Left ventricle myocardium inferior (tissue), 1 donor: ENCODE measurements around the gene NECTIN1. TPM values are rescaled to one million over a fixed set of nuclear protein-coding genes. Genes with fewer than 3 reads are reported as not detected.

Source experiments
- DNase-seq: peaks from one replicate; pipeline ENCODE4 v3.0.0-alpha.2; 2020
- H3K27ac ChIP-seq: fragments of 200-600 bp; replicated peaks from 2 replicates; pipeline ENCODE4 v1.8.0; 2021
- H3K27me3 ChIP-seq: fragments of 200-600 bp; 2 replicates; pipeline ENCODE4 v1.8.0; 2021; ENCODE audit warnings: low read depth
- H3K36me3 ChIP-seq: fragments of 200-600 bp; 2 replicates; pipeline ENCODE4 v1.8.0; 2021
- H3K4me1 ChIP-seq: fragments of 200-600 bp; 2 replicates; pipeline ENCODE4 v1.8.0; 2021
- H3K4me3 ChIP-seq: fragments of 200-600 bp; 2 replicates; pipeline ENCODE4 v1.8.0; 2021; ENCODE audit warnings: mild to moderate bottlenecking, moderate library complexity
- H3K9me3 ChIP-seq: fragments of 200-600 bp; replicated peaks from 2 replicates; pipeline ENCODE4 v1.8.0; 2021
- CTCF ChIP-seq: fragments of 200-600 bp; IDR thresholded peaks from 2 replicates; pipeline ENCODE4 v1.8.0; 2021; ENCODE audit warnings: antibody characterized with exemption, mild to moderate bottlenecking, borderline replicate concordance
- intact Hi-C: fragments of 100-400 bp; cut with micrococcal nuclease; formaldehyde crosslinking; loops from one replicate; pipeline ENCODE4 v1.11.0; 2022
- total RNA-seq: library from RNA; stranded (reverse); fragmentation: NEBNext Ultra II Directional; extraction: Animal tissue kit (Norgen Biotek cat#: 25700); gene quantifications from one replicate; pipeline ENCODE4 v1.2.1, GENCODE V29; 2021
- donor health status: DM: no; HTN: yes; CAD: no; lungs with severe emphysema.

NECTIN1 gene
- total RNA-seq, 1 donor from 2014 or later = 22.9 TPM

GRCh38 chr11:119669487-119669886, 59.5 kb downstream of the NECTIN1 start:
- H3K9me3 ChIP-seq = no peaks in the 10 kb centered on the region
- peaks cover 8% of the 10 kb centered on the region for H3K36me3 ChIP-seq
- no peak for DNase-seq
- H3K27ac ChIP-seq = no peak overlapping the region
- no peaks in the 10 kb centered on the region for H3K27me3 ChIP-seq
- TF ChIP-seq CTCF = no peak
- H3K4me1 ChIP-seq = peaks cover 42% of the 10 kb centered on the region
- no peak overlapping the region for H3K4me3 ChIP-seq
- intact Hi-C loops = loop anchor here (5.0 kb wide), 1 partner anchor 63 kb away; no protein-coding TSS in a partner anchor

GRCh38 chr11:119668676-119669075, 60.3 kb downstream of the NECTIN1 start:
- no peaks in the 10 kb centered on the region for H3K27me3 ChIP-seq
- no peak for TF ChIP-seq CTCF
- H3K36me3 ChIP-seq = peaks cover 4% of the 10 kb centered on the region
- intact Hi-C loops = loop anchor here (5.0 kb wide), 1 partner anchor 64 kb away; no protein-coding TSS in a partner anchor
- no peaks in the 10 kb centered on the region for H3K9me3 ChIP-seq
- no peak for DNase-seq
- H3K4me3 ChIP-seq = no peak overlapping the region
- H3K27ac ChIP-seq = no peak overlapping the region
- peaks cover 42% of the 10 kb centered on the region for H3K4me1 ChIP-seq

GRCh38 chr11:119666463-119667131, 62.4 kb downstream of the NECTIN1 start:
- peaks cover 21% of the 10 kb centered on the region for H3K4me1 ChIP-seq
- TF ChIP-seq CTCF = peak; percentile 98
- intact Hi-C loops = loop anchor here (5.0 kb wide), 1 partner anchor 66 kb away; no protein-coding TSS in a partner anchor

GRCh38 chr11:119666061-119666460, 62.9 kb downstream of the NECTIN1 start:
- no peak for TF ChIP-seq CTCF
- peaks cover 4% of the 10 kb centered on the region for H3K36me3 ChIP-seq
- H3K27me3 ChIP-seq = no peaks in the 10 kb centered on the region
- H3K9me3 ChIP-seq = no peaks in the 10 kb centered on the region
- DNase-seq = no peak
- no peak overlapping the region for H3K27ac ChIP-seq
- H3K4me1 ChIP-seq = peaks cover 16% of the 10 kb centered on the region
- H3K4me3 ChIP-seq = no peak overlapping the region
- intact Hi-C loops = loop anchor here (5.0 kb wide), 1 partner anchor 66 kb away; no protein-coding TSS in a partner anchor

More at GRCh38 chr11:119666463-119667131, 62.4 kb downstream of the NECTIN1 start:
- peak; percentile 81 for DNase-seq
- Histone ChIP-seq H3K27me3 (no peaks in the 10 kb centered on the region), H3K36me3 (peaks cover 4% of the 10 kb centered on the region), H3K4me3 (no peak overlapping the region), H3K27ac (peak overlapping the region; percentile 39), H3K9me3 (no peaks in the 10 kb centered on the region)

GRCh38 chr11:119664701-119665420, 64.1 kb downstream of the NECTIN1 start:
- H3K36me3 ChIP-seq = peaks cover 4% of the 10 kb centered on the region
- no peaks in the 10 kb centered on the region for H3K9me3 ChIP-seq
- no peak overlapping the region for H3K4me3 ChIP-seq
- no peaks in the 10 kb centered on the region for H3K27me3 ChIP-seq
- peaks cover 12% of the 10 kb centered on the region for H3K4me1 ChIP-seq
- H3K27ac ChIP-seq = no peak overlapping the region
- no peak for DNase-seq
- intact Hi-C loops = loop anchor here (5.0 kb wide), 1 partner anchor 67 kb away; no protein-coding TSS in a partner anchor
- TF ChIP-seq CTCF = no peak
